Measurements from ENCODE around the gene HEXB. TPM values are rescaled to one million over a fixed set of nuclear protein-coding genes. Genes with fewer than 3 reads are reported as not detected.

Gene HEXB
- total RNA-seq, 1 experiment from 2014 or later = 248 TPM

- no peak overlapping the region for H3K27ac ChIP-seq (ENCODE audit: low read length)
- no peak for DNase-seq (ENCODE audit: low read depth, low spot score)
- H3K27me3 ChIP-seq (ENCODE audit: control insufficient read depth, insufficient read depth, low read length) = peaks cover 2% of the 10 kb centered on the region; the same call in 1 of the 2 replicates
- H3K4me1 ChIP-seq (ENCODE audit: control insufficient read depth, insufficient read depth, low read length) = no peaks in the 10 kb centered on the region
- ChIA-PET POLR2A (no interaction called here), CTCF (interaction anchor here (0.6 kb wide), 1 partner anchor 1080 kb away, joined by 3 read pairs; no protein-coding TSS in a partner anchor)
- intact Hi-C loops (cut with micrococcal nuclease; ENCODE audit: unreplicated experiment) (no loop called here), in situ Hi-C loops (cut with HindIII; ENCODE audit: low pct_unique_long_range_greater_than_20kb, low sequenced_read_pairs) (no loop called here)
- no peak for TF ChIP-seq SIN3A (IDR thresholded peaks at IDR 0.05; ENCODE audit: borderline replicate concordance, insufficient read depth, low read depth, low read length)
- no peak for TF ChIP-seq TCF7L2 (IDR thresholded peaks at IDR 0.05; ENCODE audit: low read depth, low read length)
- TF ChIP-seq POLR2AphosphoS5 (IDR thresholded peaks at IDR 0.05; ENCODE audit: low read depth, low read length) = no peak
- TF ChIP-seq REST (IDR thresholded peaks at IDR 0.05; ENCODE audit: insufficient read depth in 1 of 2, low read depth in 2 of 2, low read length in 1 of 2) = no peak
- TF ChIP-seq CTCF (IDR thresholded peaks at IDR 0.05) = no peak
- BruUV-seq (replicated peaks) = no TSS peak
- ATAC-seq = no peak
- no peaks in the 10 kb centered on the region for H3K36me3 ChIP-seq (ENCODE audit: control insufficient read depth, insufficient read depth, low read length)
- no peak overlapping the region for H3K4me3 ChIP-seq (ENCODE audit: low read depth in 2 of 2, low read length in 2 of 2)
- no peaks in the 10 kb centered on the region; the same call in 1 of the 2 replicates for H3K9me3 ChIP-seq (ENCODE audit: control insufficient read depth, insufficient read depth, low read depth, low read length)
Observed at GRCh38 chr5:74667396-74667795, 17.6 kb upstream of the HEXB start.

- ATAC-seq (no peak), DNase-seq (ENCODE audit: low read depth, low spot score) (no peak)
- intact Hi-C loops (cut with micrococcal nuclease; ENCODE audit: unreplicated experiment) = no loop called here
- peaks cover 2% of the 10 kb centered on the region; the same call in 1 of the 2 replicates for H3K27me3 ChIP-seq (ENCODE audit: control insufficient read depth, insufficient read depth, low read length)
- H3K4me3 ChIP-seq (ENCODE audit: low read depth in 2 of 2, low read length in 2 of 2) = no peak overlapping the region
- H3K27ac ChIP-seq (ENCODE audit: low read length) = no peak overlapping the region
- no peaks in the 10 kb centered on the region for H3K4me1 ChIP-seq (ENCODE audit: control insufficient read depth, insufficient read depth, low read length)
- H3K9me3 ChIP-seq (ENCODE audit: control insufficient read depth, insufficient read depth, low read depth, low read length) = no peaks in the 10 kb centered on the region; the same call in 1 of the 2 replicates
- ChIA-PET CTCF (no interaction called here), POLR2A (no interaction called here)
- BruUV-seq (replicated peaks) = no TSS peak
- no peaks in the 10 kb centered on the region for H3K36me3 ChIP-seq (ENCODE audit: control insufficient read depth, insufficient read depth, low read length)
- no peak for TF ChIP-seq SIN3A (IDR thresholded peaks at IDR 0.05; ENCODE audit: borderline replicate concordance, insufficient read depth, low read depth, low read length)
- TF ChIP-seq TCF7L2 (IDR thresholded peaks at IDR 0.05; ENCODE audit: low read depth, low read length) = no peak
- TF ChIP-seq POLR2AphosphoS5 (IDR thresholded peaks at IDR 0.05; ENCODE audit: low read depth, low read length) = no peak
- TF ChIP-seq CTCF (IDR thresholded peaks at IDR 0.05) = no peak
- no peak for TF ChIP-seq REST (IDR thresholded peaks at IDR 0.05; ENCODE audit: insufficient read depth in 1 of 2, low read depth in 2 of 2, low read length in 1 of 2)
- in situ Hi-C loops (cut with HindIII; ENCODE audit: low pct_unique_long_range_greater_than_20kb, low sequenced_read_pairs) = no loop called here
Observed at GRCh38 chr5:74669821-74670220, 15.2 kb upstream of the HEXB start.

Measured in Panc1 (cell line).